Colonic mucosa (tissue), 4 donors: ENCODE measurements around the gene BCAN. TPM values are rescaled to one million over a fixed set of nuclear protein-coding genes. Genes with fewer than 3 reads are reported as not detected.

Experiments used
- DNase-seq: peaks from one replicate; pipeline ENCODE4 v3.0.0-alpha.2; 2020
- H3K27ac ChIP-seq: fragments of 200-600 bp; one replicate; pipeline ENCODE4 v1.8.0; 2021
- H3K27me3 ChIP-seq: fragments of 200-600 bp; one replicate; pipeline ENCODE4 v1.8.0; 2021
- H3K36me3 ChIP-seq: fragments of 200-600 bp; one replicate; pipeline ENCODE4 v1.8.0; 2021
- H3K4me1 ChIP-seq: fragments of 200-600 bp; one replicate; pipeline ENCODE4 v1.8.0; 2021; ENCODE audit warnings: mild to moderate bottlenecking
- H3K4me3 ChIP-seq: fragments of 200-600 bp; one replicate; pipeline ENCODE4 v1.8.0; 2021
- H3K9ac ChIP-seq, 2 donors: one replicate each; pipeline ENCODE4 v1.7.0; 2013; ENCODE audit warnings: control low read depth in 2 of 2, low read depth in 2 of 2, low read length in 2 of 2
- H3K9me3 ChIP-seq: fragments of 200-600 bp; one replicate; pipeline ENCODE4 v1.8.0; 2021
- intact Hi-C: fragments of 100-400 bp; cut with DNase I; formaldehyde crosslinking; loops from one replicate; pipeline ENCODE4 v1.14.1; 2022
- total RNA-seq, 2 donors: library from RNA; stranded (reverse); fragmentation: NEBNext Ultra II Directional in 1 of 2; extraction: Animal tissue kit (Norgen Biotek cat#: 25700) in 1 of 2; gene quantifications; one replicate each; pipeline ENCODE4 v1.2.1, GENCODE V29; 2021
- TF ChIP-seq, protein P1 (sequence below): fragments of 200-600 bp; IDR thresholded peaks from one replicate; pipeline ENCODE4 v1.8.0; 2022; ENCODE audit warnings: antibody characterized with exemption, mild to moderate bottlenecking
- donor health status: healthy.
- donor health status: DM: no; HTN: no; CAD: no.
- donor health status: DM: no; HTN: no; CAD: no.

The BCAN gene
- total RNA-seq, 2 donors from 2014 or later: 0.37 TPM; not detected in 1

DNA sequence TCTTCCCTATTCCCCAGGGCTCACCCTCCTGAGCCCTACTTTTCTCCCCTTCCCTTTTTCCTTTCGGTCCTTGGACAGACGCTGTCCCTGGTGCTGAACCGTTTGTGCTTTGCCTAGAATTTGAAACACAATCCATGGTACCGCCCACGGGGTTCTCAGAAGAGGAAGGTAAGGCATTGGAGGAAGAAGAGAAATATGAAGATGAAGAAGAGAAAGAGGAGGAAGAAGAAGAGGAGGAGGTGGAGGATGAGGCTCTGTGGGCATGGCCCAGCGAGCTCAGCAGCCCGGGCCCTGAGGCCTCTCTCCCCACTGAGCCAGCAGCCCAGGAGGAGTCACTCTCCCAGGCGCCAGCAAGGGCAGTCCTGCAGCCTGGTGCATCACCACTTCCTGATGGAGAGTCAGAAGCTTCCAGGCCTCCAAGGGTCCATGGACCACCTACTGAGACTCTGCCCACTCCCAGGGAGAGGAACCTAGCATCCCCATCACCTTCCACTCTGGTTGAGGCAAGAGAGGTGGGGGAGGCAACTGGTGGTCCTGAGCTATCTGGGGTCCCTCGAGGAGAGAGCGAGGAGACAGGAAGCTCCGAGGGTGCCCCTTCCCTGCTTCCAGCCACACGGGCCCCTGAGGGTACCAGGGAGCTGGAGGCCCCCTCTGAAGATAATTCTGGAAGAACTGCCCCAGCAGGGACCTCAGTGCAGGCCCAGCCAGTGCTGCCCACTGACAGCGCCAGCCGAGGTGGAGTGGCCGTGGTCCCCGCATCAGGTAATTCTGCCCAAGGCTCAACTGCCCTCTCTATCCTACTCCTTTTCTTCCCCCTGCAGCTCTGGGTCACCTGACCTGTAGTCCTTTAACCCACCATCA is 10.4 kb downstream of the BCAN start:
- no peak overlapping the region for H3K27ac ChIP-seq
- no peak for DNase-seq
- intact Hi-C loops: no loop called here
- H3K36me3 ChIP-seq: no peaks in the 10 kb centered on the region
- TF ChIP-seq, protein P1, sequence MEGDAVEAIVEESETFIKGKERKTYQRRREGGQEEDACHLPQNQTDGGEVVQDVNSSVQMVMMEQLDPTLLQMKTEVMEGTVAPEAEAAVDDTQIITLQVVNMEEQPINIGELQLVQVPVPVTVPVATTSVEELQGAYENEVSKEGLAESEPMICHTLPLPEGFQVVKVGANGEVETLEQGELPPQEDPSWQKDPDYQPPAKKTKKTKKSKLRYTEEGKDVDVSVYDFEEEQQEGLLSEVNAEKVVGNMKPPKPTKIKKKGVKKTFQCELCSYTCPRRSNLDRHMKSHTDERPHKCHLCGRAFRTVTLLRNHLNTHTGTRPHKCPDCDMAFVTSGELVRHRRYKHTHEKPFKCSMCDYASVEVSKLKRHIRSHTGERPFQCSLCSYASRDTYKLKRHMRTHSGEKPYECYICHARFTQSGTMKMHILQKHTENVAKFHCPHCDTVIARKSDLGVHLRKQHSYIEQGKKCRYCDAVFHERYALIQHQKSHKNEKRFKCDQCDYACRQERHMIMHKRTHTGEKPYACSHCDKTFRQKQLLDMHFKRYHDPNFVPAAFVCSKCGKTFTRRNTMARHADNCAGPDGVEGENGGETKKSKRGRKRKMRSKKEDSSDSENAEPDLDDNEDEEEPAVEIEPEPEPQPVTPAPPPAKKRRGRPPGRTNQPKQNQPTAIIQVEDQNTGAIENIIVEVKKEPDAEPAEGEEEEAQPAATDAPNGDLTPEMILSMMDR: no peak
- peaks cover 5% of the 10 kb centered on the region for H3K4me1 ChIP-seq
- H3K4me3 ChIP-seq: no peak overlapping the region
- no peaks in the 10 kb centered on the region for H3K27me3 ChIP-seq
- H3K9me3 ChIP-seq: no peaks in the 10 kb centered on the region
- H3K9ac ChIP-seq: no peak overlapping the region

DNA sequence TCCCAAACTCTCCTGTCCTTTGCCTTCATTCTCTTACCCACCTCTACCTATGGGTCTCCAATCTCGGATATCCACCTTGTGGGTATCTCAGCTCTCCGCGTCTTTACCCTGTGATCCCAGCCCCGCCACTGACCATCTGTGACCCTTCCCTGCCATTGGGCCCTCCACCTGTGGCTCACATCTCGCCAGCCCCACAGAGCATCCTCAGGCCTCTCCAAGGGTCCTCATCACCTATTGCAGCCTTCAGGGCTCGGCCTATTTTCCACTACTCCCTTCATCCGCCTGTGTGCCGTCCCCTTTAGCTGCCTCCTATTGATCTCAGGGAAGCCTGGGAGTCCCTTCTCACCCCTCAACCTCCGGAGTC is 11.1 kb downstream of the BCAN start:
- no peak overlapping the region for H3K9ac ChIP-seq
- no peaks in the 10 kb centered on the region for H3K27me3 ChIP-seq
- peaks cover 11% of the 10 kb centered on the region for H3K4me1 ChIP-seq
- H3K27ac ChIP-seq: no peak overlapping the region
- TF ChIP-seq, protein P1: no peak
- no peaks in the 10 kb centered on the region for H3K9me3 ChIP-seq
- intact Hi-C loops: no loop called here
- H3K4me3 ChIP-seq: no peak overlapping the region
- H3K36me3 ChIP-seq: no peaks in the 10 kb centered on the region
- DNase-seq: no peak

DNA sequence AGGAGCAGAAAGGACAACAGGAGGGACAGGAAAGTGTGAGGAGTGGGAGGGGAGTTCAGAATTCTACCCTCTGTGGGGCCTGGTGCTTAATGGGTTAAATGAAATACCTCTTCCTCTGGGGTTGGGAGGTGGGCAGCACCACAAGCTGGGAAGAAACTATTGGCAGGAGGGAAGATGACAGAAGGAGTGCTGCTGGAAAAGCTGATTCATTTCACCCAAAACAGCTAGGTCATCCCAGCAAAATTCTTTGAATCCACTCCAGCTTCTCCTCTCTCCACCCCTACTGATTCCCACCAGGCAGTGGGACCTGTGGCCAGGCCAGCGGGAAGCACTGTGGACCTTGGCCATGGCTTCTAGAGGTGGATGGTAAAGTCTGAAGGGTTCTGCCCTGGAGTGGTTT is 12.8 kb downstream of the BCAN start:
- no peak overlapping the region for H3K27ac ChIP-seq
- intact Hi-C loops: no loop called here
- no peaks in the 10 kb centered on the region for H3K27me3 ChIP-seq

DNA sequence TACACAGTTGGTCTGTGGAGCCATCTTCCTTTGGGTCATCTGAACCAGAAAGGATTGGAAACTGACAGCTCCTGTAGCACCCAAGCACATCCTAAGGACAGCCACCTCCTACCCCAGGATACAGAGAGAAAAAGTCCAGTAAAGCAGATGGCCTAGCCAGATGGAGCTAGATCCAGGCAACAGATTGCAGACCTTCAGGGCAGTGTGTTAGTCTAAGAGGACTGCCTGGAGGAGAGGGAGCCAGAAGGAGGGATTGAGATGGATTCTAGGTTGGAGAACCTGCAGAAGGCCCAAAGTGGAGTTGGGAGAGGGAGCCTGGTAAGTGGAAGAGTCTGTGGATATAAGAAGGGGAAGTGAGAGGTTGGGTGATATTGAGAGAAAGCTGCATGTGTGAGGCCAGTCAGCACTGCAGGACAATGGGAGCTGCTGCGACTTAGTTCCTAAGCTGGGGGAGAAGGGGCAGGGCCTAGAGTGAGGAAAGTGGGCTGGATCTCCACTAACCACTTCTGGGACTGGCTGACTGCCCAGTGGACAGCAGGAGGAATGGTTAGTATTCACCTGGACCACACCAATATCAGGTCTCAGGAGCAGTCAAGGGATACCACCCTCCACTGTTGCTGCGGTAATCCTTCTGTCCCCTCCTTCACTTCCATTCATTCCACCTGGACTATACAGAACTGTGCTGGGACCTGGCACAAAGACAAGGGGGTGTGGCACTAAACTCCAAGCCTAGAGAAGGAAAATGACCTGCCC is 13.4 kb downstream of the BCAN start:
- no peak overlapping the region for H3K9ac ChIP-seq
- H3K36me3 ChIP-seq: no peaks in the 10 kb centered on the region
- no peak overlapping the region for H3K27ac ChIP-seq
- intact Hi-C loops: no loop called here
- no peaks in the 10 kb centered on the region for H3K27me3 ChIP-seq
- TF ChIP-seq, protein P1: no peak
- H3K4me3 ChIP-seq: no peak overlapping the region
- DNase-seq: no peak
- H3K9me3 ChIP-seq: no peaks in the 10 kb centered on the region
- H3K4me1 ChIP-seq: peaks cover 19% of the 10 kb centered on the region

More for the DNA sequence above, 12.8 kb downstream of the BCAN start:
- TF ChIP-seq, protein P1: no peak
- Histone ChIP-seq H3K4me1 (peaks cover 15% of the 10 kb centered on the region), H3K36me3 (no peaks in the 10 kb centered on the region), H3K9me3 (no peaks in the 10 kb centered on the region), H3K4me3 (no peak overlapping the region), H3K9ac (no peak overlapping the region)
- no peak for DNase-seq

DNA sequence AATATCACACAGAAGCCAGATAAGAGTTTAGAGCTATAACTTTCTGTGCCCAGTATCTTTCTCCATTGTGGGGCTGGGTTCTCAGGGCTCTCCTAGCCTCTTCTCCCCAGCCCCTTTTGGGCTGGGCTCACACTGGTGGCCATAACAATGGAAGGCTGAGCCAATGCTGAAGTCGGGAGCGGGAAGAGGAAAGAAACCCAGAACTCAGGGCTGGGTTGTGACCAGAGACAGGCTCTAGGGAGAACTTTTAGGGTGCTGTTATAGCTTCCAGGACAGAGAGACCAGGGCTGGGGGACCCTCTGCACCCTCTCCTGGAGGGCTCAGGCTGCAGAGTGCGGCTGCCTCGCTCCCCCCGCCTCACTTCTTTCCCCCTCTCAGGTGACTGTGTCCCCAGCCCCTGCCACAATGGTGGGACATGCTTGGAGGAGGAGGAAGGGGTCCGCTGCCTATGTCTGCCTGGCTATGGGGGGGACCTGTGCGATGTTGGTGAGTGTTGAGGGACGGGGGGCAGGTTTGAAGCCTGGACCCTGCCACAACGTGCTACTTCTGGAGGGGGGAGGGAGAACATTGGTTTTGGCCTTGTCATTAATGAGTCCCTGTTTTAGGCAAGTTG is 14.1 kb downstream of the BCAN start:
- intact Hi-C loops: no loop called here
- no peaks in the 10 kb centered on the region for H3K27me3 ChIP-seq
- no peak overlapping the region for H3K9ac ChIP-seq
- no peaks in the 10 kb centered on the region for H3K9me3 ChIP-seq
- TF ChIP-seq, protein P1: no peak
- H3K4me3 ChIP-seq: no peak overlapping the region
- no peak for DNase-seq
- peaks cover 23% of the 10 kb centered on the region for H3K4me1 ChIP-seq
- H3K36me3 ChIP-seq: no peaks in the 10 kb centered on the region
- no peak overlapping the region for H3K27ac ChIP-seq
